GM19025 (cell line): Measurements from ENCODE around the gene TRMT6.

ENCODE experiments used
- ATAC-seq: cut with Tn5 transposase; IDR thresholded peaks from one replicate; pipeline ENCODE4 v1.9.1; 2021; ENCODE audit warnings: mild to moderate bottlenecking, low read depth, moderate library complexity; ENCODE audit not compliant: unreplicated experiment

The TRMT6 gene

GRCh38 chr20:5967469-5967868 is 17.1 kb upstream of the TRMT6 start:
- ATAC-seq = no peak

GRCh38 chr20:5949943-5950270 is 426 bp downstream of the TRMT6 start:
- no peak for ATAC-seq

DNA sequence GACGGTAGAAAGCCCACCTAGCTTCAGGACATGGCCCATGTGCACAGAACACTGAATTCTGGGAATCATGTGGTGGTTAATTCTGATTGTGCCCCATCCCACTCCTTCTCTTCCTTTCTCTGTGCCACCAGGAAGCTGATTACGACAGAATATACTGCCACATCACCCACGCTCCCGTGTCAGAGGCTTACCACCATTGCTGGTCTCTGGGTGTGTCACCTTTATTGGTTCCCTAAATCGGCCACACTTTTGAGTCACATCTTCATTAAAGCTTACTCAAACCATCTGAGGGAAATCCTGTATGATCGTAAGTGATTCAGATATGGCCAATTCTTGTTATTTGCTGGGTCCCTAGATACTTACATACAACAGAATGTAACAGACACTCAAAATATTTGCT is 3.1 kb downstream of the TRMT6 start:
- no peak for ATAC-seq

- ATAC-seq = no peak
Observed at GRCh38 chr20:5945963-5946362, 4.4 kb downstream of the TRMT6 start.

DNA sequence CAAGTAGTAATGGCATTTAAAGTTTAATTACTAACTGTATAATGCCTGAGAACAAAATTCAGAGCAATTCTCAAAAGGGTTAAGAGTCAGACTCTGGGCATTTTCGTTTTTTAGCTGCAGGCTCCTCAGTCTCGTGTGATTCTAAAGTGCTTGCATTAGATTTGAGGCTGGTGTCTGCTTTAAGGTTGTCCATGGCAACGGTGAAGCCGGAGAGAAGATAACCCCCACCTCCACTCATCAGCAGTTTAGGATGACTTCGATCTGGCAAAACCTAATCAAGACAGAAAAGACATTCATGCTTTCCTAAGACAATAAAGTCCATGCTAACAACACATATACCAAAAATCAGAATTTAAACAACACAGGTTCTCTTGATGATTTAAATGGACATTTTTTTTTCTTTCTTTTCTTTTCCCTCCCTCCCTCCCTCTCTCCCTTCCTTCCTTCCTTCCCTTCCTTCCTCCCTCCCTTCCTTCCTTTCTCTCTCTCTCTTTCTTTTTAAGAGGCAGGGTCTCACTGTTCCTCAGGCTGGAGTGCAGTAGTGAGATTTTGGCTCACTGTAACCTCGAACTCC is 11.8 kb downstream of the TRMT6 start:
- no peak for ATAC-seq

DNA sequence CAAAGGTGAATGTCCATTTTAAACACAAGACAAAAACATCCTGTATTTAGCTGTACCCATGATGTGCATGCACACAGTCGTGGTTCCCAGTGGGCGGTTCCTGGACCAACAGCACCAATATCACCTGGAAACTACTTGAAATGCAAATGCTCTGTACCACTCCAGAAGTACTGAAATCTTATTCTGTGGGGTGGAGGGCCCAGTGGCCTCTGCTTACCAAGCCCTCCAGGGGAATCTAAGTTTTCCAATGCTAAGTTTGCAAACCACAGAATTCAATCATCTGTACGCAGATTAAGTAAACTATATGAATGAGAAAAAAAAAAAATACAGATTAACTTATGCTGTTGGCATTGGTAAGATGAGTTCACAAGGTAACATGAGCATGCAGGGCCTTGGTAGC is 14.1 kb downstream of the TRMT6 start:
- no peak for ATAC-seq

GRCh38 chr20:5935384-5935783 is 14.9 kb downstream of the TRMT6 start:
- no peak for ATAC-seq

DNA sequence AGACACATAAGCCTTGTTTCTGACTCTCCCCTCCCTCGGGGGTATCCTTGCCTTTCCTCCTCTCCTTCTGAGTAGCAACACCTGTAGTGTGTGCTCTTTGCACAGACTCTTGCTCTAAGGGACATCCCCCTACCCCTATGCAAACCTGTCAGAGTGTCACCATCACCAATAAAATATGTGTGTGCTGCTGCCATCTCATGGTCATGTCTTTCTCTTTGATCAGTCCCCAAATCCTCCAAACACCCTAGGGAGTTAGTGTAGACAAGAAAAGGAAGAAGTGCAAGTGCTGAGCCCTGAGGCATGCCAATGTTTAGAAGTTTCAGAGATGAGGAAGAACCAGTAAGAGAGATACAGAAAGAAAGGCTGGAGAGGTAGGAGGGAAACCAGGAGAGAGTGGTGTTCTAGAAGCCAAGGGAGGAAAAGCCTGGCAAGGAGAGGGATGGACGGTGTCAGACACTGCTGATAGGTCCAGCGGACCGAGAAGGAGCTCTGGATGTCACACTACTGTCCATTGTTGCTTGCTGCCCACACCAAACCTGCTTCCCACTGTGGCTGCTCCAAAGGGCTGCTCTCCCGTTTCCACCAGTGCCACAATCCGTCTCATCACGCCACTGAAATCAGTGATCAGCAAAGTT is 16.4 kb downstream of the TRMT6 start:
- ATAC-seq = no peak

- no peak for ATAC-seq
Observed at GRCh38 chr20:5932796-5933195, 17.5 kb downstream of the TRMT6 start.

DNA sequence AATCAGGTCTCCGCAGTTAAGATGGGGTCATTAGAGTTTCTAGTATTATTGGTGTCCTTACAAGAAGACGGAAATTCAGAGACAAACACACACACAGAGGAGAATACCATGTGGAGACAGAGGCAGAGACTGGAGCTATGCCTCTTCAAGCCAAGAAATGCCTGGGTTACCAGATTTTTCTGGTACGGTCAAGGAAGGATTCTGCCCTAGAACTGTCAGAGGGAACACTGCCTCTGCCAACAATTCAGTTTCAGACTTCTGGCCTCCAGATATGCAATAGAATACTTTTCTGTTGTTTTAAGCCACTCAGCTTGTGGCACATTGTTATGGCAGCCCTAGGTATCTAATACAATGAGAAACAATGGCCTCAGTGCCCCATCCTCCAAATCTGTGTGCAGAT is 18.9 kb downstream of the TRMT6 start:
- no peak for ATAC-seq

- no peak for ATAC-seq
Observed at GRCh38 chr20:5928836-5929715, 21.3 kb downstream of the TRMT6 start.

DNA sequence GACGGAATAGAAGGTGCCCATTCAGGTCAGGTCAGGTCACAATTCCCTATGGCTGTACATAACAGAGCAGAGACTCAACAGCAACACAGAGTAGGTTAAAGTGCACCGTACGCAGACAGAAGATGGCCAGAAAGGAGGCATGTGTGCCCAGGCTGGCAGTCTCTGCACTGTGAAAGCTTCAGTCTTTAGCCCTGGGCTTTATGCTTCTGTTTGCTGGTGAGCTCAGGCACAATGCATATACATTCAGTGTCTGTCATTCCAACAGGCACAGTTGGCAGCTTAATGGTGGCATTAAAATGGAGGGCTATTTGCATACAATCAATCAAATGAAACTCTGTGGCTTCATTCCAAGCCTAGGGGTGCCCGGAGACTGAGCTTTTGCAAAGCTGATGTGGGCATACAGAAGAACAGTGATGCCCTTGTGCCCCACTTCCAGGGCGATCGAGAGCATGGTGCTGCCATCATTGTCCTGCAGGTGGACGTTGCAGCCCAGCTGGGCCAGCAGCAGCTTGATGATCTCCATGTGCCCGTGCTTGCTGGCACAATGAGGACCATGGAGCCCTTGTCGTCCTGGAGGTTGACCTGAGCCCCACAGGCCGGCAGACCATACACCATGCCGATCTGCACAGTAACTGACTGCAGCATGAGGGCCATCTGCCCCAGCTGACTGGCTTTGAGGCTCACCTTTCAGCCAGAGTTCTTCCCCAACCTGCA is 22.4 kb downstream of the TRMT6 start:
- ATAC-seq = no peak

DNA sequence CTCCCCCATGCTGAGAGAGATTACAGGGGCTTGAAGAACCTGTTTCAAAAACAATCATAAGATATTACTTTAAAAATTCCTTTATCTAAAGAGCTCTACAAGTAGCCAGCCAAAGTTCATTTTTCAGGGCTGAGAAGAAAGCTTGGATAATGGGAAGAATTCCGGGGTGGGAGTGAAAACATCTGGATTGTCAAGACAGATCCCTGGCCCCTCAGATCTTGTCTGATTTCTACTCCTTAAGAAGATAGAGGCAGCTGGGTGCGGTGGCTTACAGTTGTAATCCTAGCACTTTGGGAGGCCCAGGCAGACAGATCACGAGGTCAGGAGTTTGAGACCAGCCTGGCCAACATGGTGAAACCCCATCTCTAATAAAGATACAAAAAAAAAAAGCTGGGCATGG is 24.8 kb downstream of the TRMT6 start:
- ATAC-seq = no peak

- no peak for ATAC-seq
Observed at GRCh38 chr20:5923493-5923892, 26.8 kb downstream of the TRMT6 start.

- ATAC-seq = no peak
Observed at GRCh38 chr20:5920581-5920980, 29.8 kb downstream of the TRMT6 start.

DNA sequence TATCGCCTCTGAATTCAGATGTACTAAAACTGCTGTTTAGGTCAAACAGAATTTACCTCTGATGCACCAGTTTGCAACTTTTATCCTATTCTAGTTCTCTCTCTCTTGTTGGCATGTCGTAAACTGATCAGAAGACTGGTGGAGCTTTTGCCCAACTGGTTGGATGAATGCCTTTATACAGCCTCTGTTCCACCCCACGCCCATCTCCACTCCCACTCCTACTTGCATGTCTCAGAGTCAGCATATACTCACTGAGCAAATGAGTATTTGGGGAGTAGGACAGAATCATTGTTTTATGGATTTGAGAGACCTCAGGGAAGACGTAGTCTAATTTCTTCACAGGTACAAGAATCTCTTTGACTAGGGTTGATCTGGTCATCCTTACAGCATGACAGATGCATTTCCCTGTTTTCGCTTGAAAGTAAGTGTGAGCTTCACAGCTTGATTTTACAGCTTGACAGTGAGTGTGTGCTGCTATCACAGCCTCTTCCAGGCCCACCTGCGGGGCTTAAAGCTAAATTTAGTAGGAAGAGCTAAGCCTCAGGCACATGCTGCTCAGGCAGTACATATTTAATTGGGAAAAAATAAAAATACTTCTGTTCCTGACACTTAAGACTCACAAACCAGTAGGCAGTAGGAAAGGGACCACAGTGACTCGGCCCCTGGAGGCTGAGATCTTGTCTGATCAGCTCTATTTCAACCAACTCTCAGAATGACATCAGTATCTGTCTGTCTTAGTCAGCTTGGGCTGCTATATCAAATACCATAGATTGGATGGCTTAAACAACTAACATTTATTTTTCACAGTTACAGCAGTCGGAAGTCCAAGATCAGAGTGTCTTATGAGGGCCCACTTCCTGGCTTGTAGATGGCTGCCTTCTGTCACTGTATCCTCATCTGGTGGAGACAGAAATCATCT is 30.4 kb downstream of the TRMT6 start:
- no peak for ATAC-seq

DNA sequence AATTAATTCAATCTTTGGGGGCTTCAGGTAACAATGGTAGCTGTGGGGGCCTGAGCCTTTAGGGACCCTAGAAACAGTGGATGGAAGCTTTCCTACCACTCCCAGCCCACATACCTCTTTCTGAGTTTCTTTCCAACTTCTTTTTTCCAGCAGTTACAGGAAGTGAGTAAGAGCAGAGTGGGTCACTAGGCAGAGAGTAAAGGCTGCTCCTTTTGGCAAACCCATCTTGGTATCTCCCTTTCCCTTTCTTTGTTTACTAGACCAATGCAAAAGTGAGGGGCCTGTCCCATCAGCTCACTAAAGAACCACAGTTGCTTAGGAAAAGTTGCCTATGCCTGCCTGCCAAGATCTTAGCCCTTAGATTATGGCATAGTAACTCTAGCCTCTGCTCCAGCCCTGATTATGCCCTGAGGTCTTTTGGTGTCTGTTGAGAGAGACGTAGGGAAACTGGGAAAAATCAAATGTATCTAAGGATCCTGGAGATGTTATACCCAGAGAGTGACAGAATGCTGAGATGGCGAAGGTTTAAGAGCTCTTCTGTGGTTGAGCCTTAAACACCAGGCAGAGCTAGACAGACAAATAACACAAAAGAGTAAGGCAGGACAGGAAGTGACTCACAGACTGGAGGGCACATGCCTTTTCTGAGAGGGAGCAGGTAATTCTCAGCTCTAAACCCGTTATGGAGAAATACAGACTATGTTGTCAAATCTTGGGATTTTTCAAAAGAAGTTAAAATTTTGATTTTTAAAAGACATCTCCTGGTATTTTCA is 31.3 kb downstream of the TRMT6 start:
- ATAC-seq = no peak

DNA sequence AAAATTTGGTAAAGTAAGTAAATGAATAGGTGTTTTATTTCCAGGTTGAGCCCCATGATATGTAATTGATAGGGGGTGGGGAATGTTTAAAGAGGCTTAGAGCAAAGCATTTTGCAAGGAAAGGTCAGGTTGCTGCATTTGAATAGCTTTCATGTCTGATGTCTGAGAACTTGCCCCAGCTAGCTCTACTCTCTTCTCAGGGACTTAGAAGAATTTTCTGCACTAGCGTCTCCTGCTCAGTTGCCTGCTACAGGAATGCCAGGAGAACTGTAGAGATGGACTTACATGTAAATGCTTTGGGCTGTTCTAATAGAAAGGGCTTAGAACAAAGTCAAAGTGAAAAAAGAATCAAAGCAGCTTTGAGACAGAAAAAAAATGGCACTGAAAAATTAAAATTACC is 35.5 kb downstream of the TRMT6 start:
- ATAC-seq = no peak

- no peak for ATAC-seq
Observed at GRCh38 chr20:5913166-5913565, 37.2 kb downstream of the TRMT6 start.

DNA sequence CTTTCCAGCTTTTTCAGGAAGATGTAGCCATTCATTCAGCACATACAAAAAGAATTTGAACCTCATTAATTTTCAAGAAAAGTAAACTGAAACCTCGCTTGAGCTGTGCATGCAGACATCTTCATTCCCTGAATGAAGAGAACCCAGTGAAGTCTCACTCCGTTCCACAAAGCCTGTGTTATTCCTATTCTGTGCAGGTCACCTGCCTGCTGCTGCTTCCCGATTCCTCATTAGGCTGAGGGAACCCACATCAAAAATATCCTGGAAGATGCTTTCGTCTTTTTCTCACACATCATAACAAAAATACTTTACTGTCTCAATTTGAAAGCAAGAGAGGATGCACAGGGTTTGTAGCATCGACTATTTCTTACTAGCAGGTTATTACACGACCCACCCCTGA is 40.1 kb downstream of the TRMT6 start:
- no peak for ATAC-seq
